IPS-NIHi11 (cell line): ENCODE measurements around the gene KRTAP4-12.
"Not testable (repeated sequence)": the region's sequence is repeated elsewhere in the genome, so short reads cannot be mapped to it uniquely, and the experiment has no call there.

Experiments used
- DNase-seq: peaks from one replicate; pipeline ENCODE4 v3.0.0; 2012; ENCODE audit warnings: mixed read lengths, low spot score

KRTAP4-12 gene

GRCh38 chr17:41125064-41125463 is 1.1 kb upstream of the KRTAP4-12 start:
- DNase-seq = no peak

DNA sequence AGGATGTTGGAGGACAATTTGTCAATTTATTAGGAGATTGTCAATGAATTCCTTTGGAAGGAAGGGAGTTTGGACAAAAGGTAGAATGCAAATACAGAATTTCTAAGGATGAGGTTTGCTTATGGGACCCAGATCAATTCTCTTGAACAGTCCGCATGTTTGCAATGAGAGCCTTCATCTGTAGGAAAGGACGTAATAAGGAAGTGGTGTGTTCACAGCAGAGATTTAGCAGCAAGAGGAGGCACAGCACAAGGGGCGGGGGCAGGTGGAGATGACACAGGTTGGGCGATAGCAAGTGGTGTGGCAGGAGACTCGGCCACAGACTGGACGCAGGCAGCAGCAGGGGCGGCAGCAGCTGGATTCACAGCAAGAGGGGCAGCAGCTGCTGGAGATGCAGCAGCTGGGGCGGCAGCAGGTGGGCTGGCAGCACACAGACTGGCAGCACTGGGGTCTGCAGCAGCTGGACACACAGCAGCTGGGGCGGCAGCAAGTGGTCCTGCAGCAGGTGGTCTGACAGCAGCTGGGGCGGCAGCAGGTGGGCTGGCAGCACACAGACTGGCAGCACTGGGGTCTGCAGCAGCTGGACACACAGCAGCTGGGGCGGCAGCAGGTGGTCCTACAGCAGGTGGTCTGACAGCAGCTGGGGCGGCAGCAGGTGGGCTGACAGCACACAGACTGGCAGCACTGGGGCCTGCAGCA is 541 bp downstream of the KRTAP4-12 start:
- not testable (repeated sequence) for DNase-seq

GRCh38 chr17:41121742-41122141 is 2.2 kb downstream of the KRTAP4-12 start:
- no peak for DNase-seq

DNA sequence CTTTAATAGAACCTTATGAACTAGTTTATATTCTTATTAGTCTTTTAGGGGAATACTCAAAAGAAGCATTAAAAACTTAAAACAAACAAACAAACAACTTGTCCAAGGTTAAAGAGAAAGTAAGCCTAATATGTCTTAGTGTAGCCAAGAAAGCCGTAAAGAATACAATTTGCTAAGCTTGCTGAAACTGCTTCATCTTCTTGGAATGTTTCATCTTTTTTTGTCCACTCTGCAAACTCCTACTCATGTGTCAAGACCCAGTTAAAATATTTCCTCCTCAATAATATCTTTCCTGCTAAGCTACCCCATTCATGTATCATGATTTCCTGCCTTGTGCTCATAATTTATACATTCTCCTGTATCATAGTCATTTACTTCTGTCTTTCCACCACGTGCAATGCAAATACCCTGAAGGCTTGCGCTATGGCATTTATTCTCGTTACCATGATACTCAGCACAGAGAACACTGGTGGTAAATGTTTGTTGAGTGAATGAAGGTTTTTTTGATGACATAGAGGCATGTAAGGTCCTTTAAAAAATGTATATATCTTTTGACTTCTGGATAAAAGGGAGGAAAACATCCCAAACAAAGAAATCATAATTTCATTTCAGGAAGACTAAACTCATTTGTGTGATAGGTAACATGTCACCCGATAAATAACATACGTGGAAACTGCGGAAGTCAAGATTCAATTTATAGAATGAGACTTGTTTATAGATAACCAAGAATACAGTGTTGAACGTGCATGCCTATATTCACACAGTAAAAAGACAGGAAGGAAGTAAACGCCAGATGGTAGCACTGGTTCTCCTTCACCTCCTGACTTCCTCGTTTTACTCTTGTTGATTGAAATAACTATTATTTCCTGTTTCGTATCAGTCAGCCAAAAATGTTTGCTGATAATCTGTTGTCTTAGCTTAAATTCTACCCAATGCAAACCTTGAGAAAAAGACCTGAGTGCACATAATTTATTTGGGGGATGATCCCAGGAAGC is 4.0 kb downstream of the KRTAP4-12 start:
- DNase-seq = not testable (repeated sequence)

GRCh38 chr17:41118721-41119120 is 5.3 kb downstream of the KRTAP4-12 start:
- DNase-seq = no peak

DNA sequence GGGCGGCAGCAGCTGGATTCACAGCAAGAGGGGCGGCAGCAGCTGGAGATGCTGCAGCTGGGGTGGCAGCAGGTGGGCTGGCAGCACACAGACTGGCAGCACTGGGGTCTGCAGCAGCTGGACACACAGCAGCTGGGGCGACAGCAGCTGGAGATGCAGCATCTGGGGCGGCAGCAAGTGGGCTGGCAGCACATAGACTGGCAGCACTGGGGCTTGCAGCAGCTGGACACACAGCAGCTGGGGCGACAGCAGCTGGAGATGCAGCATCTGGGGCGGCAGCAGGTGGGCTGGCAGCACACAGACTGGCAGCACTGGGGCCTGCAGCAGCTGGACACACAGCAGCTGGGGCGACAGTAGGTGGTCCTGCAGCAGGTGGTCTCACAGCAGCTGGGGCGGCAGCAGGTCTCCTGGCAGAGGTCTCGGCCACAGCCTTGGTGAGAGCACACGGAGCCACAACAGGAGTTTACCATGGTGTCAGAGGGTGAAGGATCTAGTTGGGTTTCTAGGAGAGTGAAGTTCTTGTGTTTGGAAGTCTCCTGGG is 6.1 kb downstream of the KRTAP4-12 start, which contains the start of gene KRTAP4-11:
Gene KRTAP4-11, minus strand, starts transcription at position 528 of the 541 bp plus-strand sequence. Its CDS starts 58 bp downstream, at position 470.
- not testable (repeated sequence) for DNase-seq

- DNase-seq = no peak
Observed at GRCh38 chr17:41116297-41116696, 7.7 kb downstream of the KRTAP4-12 start.

- DNase-seq = no peak
Observed at GRCh38 chr17:41111151-41111885, 12.7 kb downstream of the KRTAP4-12 start.

DNA sequence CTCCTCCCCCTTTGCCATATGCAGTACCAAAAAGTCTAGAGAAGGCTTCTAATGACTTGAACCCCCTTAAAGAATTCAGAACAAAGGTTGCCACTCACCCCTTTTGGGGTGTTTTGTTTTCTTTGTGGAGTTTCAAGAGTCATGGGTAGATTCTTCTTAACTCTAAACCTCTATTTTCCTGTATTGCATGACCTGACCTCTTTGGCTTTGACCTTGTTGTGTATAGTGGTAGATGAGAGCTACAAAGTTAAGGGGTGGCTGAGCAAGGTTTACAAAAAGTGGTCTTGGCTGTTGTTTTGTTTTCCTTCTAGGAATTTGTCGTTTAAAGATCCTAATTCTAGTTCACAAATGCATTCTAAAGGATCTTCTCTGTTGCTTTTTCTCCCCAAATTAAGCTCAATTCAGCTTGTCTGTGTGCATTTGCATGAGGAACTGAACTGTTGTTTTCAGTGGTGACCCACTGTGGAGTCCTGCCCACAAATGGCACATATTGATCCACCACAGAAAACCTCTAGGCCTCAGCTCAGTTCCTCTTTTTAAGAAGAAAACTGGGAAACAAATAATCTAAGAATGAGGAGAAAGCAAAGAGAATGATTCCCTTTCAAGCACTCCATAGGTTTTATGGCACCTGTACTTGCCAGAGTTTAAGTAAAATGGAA is 15.1 kb downstream of the KRTAP4-12 start:
- not testable (repeated sequence) for DNase-seq

GRCh38 chr17:41107941-41108450 is 16.0 kb downstream of the KRTAP4-12 start:
- DNase-seq = no peak

DNA sequence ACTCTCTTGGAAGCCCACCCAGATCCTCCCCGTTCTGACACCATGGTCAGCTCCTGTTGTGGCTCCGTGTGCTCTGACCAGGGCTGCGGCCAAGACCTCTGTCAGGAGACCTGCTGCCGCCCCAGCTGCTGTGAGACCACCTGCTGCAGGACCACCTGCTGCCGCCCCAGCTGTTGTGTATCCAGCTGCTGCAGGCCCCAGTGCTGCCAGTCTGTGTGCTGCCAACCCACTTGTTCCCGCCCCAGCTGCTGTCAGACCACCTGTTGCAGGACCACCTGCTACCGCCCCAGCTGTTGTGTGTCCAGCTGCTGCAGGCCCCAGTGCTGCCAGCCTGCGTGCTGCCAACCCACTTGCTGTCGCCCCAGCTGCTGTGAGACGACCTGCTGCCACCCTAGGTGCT is 18.6 kb downstream of the KRTAP4-12 start, which contains the start of gene KRTAP4-9:
Gene KRTAP4-9, plus strand, starts transcription at position 43 of the 400 bp plus-strand sequence. Its CDS starts 0 bp downstream, at position 43.
- DNase-seq = not testable (repeated sequence)

DNA sequence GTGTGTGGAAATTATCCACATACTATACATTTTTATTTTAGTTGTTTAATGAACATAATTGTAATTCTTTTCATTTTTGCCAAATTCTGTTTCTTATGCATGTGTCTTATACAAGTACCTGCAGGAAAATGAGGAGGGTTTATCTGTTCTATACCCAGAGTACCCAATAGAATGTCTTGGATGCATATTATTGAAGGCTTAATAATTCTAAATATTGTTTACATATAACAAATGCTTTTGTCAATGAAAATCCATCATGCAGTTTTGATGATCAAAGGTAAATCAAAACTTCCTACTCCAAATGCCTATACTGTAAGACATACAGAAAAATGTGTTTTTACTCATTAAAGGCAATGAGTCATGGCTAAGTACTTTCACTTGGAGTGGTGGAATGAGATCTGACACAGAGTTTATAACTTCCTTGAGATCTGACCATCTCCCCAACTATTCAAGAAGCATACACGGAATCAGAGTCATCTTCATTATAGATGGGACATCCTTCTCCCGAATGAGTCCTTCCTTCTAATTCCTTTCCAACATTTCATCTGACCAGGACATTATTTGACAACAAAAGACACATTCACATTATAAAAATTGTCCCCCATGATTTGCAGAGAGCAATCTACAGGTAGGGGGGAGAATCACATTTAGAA is 19.5 kb downstream of the KRTAP4-12 start:
- DNase-seq = not testable (repeated sequence)

DNA sequence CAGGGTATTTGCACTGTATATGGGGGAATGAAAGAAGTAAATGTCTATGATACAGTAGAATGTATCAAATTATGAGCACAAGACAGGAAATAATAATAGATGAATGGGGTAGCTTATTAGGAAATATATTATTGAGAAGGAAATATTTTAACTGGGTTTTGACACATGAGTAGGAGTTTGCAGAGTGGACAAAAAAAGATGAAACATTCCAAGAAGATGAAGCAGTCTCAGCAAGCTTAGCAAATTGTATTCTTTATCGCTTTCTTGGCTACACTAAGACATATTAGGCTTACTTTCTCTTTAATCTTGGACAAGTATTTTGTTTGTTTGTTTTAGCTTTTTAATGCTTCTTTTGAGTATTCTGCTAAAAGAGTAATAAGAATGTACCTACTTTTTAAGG is 20.1 kb downstream of the KRTAP4-12 start:
- DNase-seq = no peak

GRCh38 chr17:41101586-41102259 is 22.3 kb downstream of the KRTAP4-12 start, which contains the start of gene KRTAP4-16:
Gene KRTAP4-16, minus strand, starts transcription at chr17:41102209. Its CDS starts 0 bp downstream, at chr17:41102209.
- peak; percentile 14 for DNase-seq

- not testable (repeated sequence) for DNase-seq
Observed at GRCh38 chr17:41099682-41100480, 24.1 kb downstream of the KRTAP4-12 start.

DNA sequence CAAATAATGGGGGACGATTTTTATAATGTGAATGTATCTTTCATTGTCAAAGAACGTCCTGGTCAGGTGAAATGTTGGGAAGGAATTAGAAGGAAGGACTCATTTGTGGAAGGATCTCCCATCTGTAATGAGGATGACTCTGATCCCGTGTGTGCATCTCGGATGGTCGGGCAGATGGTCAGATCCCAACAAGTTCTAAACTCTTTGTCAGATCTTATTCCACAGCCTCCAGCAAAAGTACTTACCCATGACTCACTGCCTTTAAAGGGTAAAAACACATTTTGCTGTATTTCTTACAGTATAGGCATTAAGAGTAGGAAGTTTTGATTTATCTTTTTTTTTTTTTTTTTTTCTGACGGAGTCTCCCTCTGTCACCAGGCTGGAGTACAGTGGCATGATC is 25.5 kb downstream of the KRTAP4-12 start:
- DNase-seq = no peak

- no peak for DNase-seq
Observed at GRCh38 chr17:41098042-41098441, 25.9 kb downstream of the KRTAP4-12 start, which contains the start of gene KRTAP4-8. Gene KRTAP4-8, minus strand, starts transcription at chr17:41098142. Its CDS starts 58 bp downstream, at chr17:41098084.

GRCh38 chr17:41096055-41096454 is 27.9 kb downstream of the KRTAP4-12 start:
- DNase-seq = no peak
